A673 (cell line): Measurements from ENCODE around the gene FREM1. TPM values are rescaled to one million over a fixed set of nuclear protein-coding genes. Genes with fewer than 3 reads are reported as not detected.
A peak's percentile ranks its signal among the peaks of the same experiment; 100 is the strongest.

Experiments used
- BruUV-seq: library from RNA; stranded (reverse); fragments of 400-500 nt; replicated peaks from 2 replicates; lab custom pipeline; 2021; lab: Mats Ljungman, UMichigan
- CTCF ChIA-PET: fragments of 300-600 bp; sonication (Branson Sonifier 250); formaldehyde crosslinking; loops from one replicate; lab custom pipeline; 2022; ENCODE audit warnings: antibody characterized with exemption; lab: Charles Lee
- POLR2A ChIA-PET: fragments of 300-600 bp; sonication (Branson Sonifier 250); formaldehyde crosslinking; loops from one replicate; lab custom pipeline; 2022; ENCODE audit warnings: antibody characterized with exemption; ENCODE audit not compliant: low non-redundant PET; lab: Charles Lee
- DNase-seq: peaks from one replicate; pipeline ENCODE4 v3.0.0-alpha.2; 2015; ENCODE audit warnings: low spot score
- H3K27ac ChIP-seq: fragments of 200-600 bp; sonication (generic); 2 replicates; pipeline ENCODE4 v1.5.1; 2016; ENCODE audit warnings: mixed run types, low read depth, mild to moderate bottlenecking, mixed read lengths, antibody characterized with exemption, low read length; ENCODE audit not compliant: poor library complexity, severe bottlenecking
- H3K27me3 ChIP-seq: fragments of 200-600 bp; sonication (generic); replicated peaks from 2 replicates; pipeline ENCODE4 v1.6.1; 2017; ENCODE audit warnings: mixed run types, low read depth, mild to moderate bottlenecking, mixed read lengths, antibody characterized with exemption, low read length; ENCODE audit not compliant: insufficient read depth, poor library complexity
- H3K36me3 ChIP-seq: fragments of 200-600 bp; sonication (generic); 2 replicates; pipeline ENCODE4 v1.6.1; 2016; ENCODE audit warnings: mixed run types, mild to moderate bottlenecking, mixed read lengths, antibody characterized with exemption, low read length; ENCODE audit not compliant: insufficient read depth, poor library complexity, severe bottlenecking
- H3K4me1 ChIP-seq: fragments of 200-600 bp; sonication (generic); 2 replicates; pipeline ENCODE4 v1.6.1; 2017; ENCODE audit warnings: mixed run types, mild to moderate bottlenecking, mixed read lengths, antibody characterized with exemption, low read length; ENCODE audit not compliant: insufficient read depth, poor library complexity, severe bottlenecking
- H3K4me3 ChIP-seq: fragments of 200-600 bp; sonication (generic); 2 replicates; pipeline ENCODE4 v1.5.1; 2016; ENCODE audit warnings: low read depth, mixed run types, mild to moderate bottlenecking, mixed read lengths, low read length; ENCODE audit not compliant: poor library complexity, severe bottlenecking
- H3K9me3 ChIP-seq: fragments of 200-600 bp; sonication (generic); 2 replicates; pipeline ENCODE4 v1.6.1; 2016; ENCODE audit warnings: mixed run types, low read depth, mild to moderate bottlenecking, mixed read lengths, antibody characterized with exemption, low read length; ENCODE audit not compliant: poor library complexity, severe bottlenecking
- CTCF ChIP-seq: fragments of 300-800, 200-600 bp; sonication (generic); conservative IDR thresholded peaks from 2 replicates; pipeline ENCODE4 v1.5.1; 2017; ENCODE audit warnings: low read depth, mild to moderate bottlenecking, antibody characterized with exemption, low read length, moderate library complexity, mixed read lengths
- EZH2 ChIP-seq: fragments of 200-600 bp; sonication (generic); IDR thresholded peaks from 2 replicates; pipeline ENCODE4 v1.6.1; 2017; ENCODE audit warnings: borderline replicate concordance, low read depth, mild to moderate bottlenecking, mixed read lengths, antibody characterized with exemption, low read length; ENCODE audit not compliant: poor library complexity, severe bottlenecking
- intact Hi-C: fragments of 100-400 bp; cut with micrococcal nuclease; formaldehyde crosslinking; loops from one replicate; pipeline ENCODE4 v1.10.0; 2022; ENCODE audit not compliant: unreplicated experiment
- total RNA-seq: library from RNA; stranded (reverse); gene quantifications from 2 replicates; pipeline ENCODE4 v1.2.3, GENCODE V29; 2021

Gene FREM1
- total RNA-seq, 1 experiment from 2014 or later: 4.2 TPM

- H3K36me3 ChIP-seq: no peaks in the 10 kb centered on the region
- H3K4me3 ChIP-seq: no peak overlapping the region
- intact Hi-C loops: no loop called here
- no TSS peak for BruUV-seq
- H3K9me3 ChIP-seq: no peaks in the 10 kb centered on the region
- ChIA-PET CTCF (interaction anchor here (0.6 kb wide), 1 partner anchor 16 kb away, joined by 3 read pairs; no protein-coding TSS in a partner anchor), POLR2A (no interaction called here)
- H3K4me1 ChIP-seq: peaks cover 9% of the 10 kb centered on the region
- H3K27ac ChIP-seq: no peak overlapping the region
- H3K27me3 ChIP-seq: no peaks in the 10 kb centered on the region
- DNase-seq: peak; percentile 53
- TF ChIP-seq EZH2: no peak
- TF ChIP-seq CTCF: no peak
Observed at GRCh38 chr9:14881006-14881405, 29.2 kb downstream of the FREM1 start.

GRCh38 chr9:14870090-14870489, 40.1 kb downstream of the FREM1 start:
- DNase-seq: no peak
- ChIA-PET CTCF (no interaction called here), POLR2A (no interaction called here)
- TF ChIP-seq EZH2 (no peak), CTCF (no peak)
- Histone ChIP-seq H3K27me3 (no peaks in the 10 kb centered on the region), H3K4me1 (peaks cover 13% of the 10 kb centered on the region), H3K27ac (no peak overlapping the region), H3K36me3 (no peaks in the 10 kb centered on the region), H3K9me3 (no peaks in the 10 kb centered on the region), H3K4me3 (no peak overlapping the region)
- BruUV-seq: no TSS peak
- intact Hi-C loops: no loop called here

- H3K36me3 ChIP-seq: no peaks in the 10 kb centered on the region
- no peak for DNase-seq
- POLR2A ChIA-PET: no interaction called here
- H3K4me1 ChIP-seq: peaks cover 17% of the 10 kb centered on the region
- CTCF ChIA-PET: no interaction called here
- no peak for TF ChIP-seq CTCF
- TF ChIP-seq EZH2: no peak
- no peak overlapping the region for H3K27ac ChIP-seq
- H3K27me3 ChIP-seq: no peaks in the 10 kb centered on the region
- no peaks in the 10 kb centered on the region for H3K9me3 ChIP-seq
- no TSS peak for BruUV-seq
- no peak overlapping the region for H3K4me3 ChIP-seq
- intact Hi-C loops: no loop called here
Observed at GRCh38 chr9:14869671-14870070, 40.6 kb downstream of the FREM1 start.
